Measurements from ENCODE around the gene KRTAP4-12.
"Not testable (repeated sequence)": the region's sequence is repeated elsewhere in the genome, so short reads cannot be mapped to it uniquely, and the experiment has no call there.

The KRTAP4-12 gene

DNA sequence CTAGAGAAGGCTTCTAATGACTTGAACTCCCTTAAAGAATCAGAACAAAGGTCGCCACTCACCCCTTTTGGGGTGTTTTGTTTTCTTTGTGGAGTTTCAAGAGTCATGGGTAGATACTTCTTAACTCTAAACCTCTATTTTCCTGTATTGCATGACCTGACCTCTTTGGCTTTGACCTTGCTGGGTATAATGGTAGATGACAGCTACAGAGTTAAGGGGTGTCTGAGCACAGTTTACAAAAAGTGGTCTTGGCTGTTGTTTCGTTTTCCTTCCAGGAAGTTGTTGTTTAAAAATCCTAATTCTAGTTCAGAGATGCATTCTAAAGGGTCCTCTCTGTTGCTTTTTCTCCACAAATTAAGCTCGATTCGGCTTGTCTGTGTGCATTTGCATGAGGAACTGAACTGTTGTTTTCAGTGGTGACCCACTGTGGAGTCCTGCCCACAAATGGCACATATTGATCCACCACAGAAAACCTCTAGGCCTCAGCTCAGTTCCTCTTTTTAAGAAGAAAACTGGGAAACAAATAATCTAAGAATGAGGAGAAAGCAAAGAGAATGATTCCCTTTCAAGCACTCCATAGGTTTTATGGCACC lies 35.1 kb downstream of the KRTAP4-12 start:
- not testable (repeated sequence) for DNase-seq (ENCODE audit: low read depth)

DNA sequence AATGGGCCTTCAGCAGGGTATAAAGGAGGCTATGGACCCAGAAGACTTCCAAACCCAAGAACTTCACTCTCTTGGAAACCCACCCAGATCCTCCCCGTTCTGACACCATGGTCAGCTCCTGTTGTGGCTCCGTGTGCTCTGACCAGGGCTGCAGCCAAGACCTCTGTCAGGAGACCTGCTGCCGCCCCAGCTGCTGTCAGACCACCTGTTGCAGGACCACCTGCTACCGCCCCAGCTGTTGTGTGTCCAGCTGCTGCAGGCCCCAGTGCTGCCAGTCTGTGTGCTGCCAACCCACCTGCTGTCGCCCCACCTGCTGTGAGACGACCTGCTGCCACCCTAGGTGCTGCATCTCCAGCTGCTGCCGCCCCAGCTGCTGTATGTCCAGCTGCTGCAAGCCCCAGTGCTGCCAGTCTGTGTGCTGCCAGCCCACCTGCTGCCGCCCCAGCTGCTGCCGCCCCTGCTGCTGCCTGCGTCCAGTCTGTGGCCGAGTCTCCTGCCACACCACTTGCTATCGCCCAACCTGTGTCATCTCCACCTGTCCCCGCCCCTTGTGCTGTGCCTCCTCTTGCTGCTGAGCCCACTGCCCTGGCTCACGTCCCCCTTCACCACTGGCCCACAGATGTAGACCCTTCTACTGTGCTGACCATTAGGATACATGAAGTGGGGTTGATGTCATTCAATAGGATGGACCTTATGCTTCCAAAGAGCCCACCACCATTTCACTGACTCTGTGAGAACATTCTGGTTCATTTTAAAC lies 39.7 kb downstream of the KRTAP4-12 start, which contains the start of gene KRTAP4-7:
KRTAP4-7 (plus strand) TSS at position 51 of the 757 bp plus-strand sequence; CDS start at position 108, 57 bp downstream.
- DNase-seq (ENCODE audit: low read depth): not testable (repeated sequence)

DNA sequence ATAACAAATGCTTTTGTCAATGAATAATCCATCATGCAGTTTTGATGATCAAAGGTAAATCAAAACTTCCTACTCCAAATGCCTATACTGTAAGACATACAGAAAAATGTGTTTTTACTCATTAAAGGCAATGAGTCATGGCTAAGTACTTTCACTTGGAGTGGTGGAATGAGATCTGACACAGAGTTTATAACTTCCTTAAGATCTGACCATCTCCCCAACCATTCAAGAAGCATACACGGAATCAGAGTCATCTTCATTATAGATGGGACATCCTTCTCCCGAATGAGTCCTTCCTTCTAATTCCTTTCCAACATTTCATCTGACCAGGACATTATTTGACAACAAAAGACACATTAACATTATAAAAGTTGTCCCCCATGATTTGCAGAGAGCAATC lies 40.6 kb downstream of the KRTAP4-12 start:
- DNase-seq (ENCODE audit: low read depth): not testable (repeated sequence)

DNA sequence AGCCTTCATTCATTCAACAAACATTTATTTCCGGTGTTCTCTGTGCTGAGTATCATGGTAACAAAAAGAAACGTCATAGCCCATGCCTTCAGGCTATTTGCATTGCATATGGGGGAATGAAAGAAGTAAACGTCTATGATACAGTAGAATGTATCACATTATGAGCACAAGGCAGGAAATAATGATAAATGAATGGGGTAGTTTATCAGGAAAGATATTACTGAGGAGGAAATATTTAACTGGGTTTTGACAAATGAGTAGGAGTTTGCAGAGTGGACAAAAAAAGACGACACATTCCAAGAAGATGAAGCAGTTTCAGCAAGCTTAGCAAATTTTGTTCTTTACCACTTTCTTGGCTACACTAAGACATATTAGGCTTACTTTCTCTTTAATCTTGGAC lies 41.4 kb downstream of the KRTAP4-12 start:
- DNase-seq (ENCODE audit: low read depth): no peak

DNA sequence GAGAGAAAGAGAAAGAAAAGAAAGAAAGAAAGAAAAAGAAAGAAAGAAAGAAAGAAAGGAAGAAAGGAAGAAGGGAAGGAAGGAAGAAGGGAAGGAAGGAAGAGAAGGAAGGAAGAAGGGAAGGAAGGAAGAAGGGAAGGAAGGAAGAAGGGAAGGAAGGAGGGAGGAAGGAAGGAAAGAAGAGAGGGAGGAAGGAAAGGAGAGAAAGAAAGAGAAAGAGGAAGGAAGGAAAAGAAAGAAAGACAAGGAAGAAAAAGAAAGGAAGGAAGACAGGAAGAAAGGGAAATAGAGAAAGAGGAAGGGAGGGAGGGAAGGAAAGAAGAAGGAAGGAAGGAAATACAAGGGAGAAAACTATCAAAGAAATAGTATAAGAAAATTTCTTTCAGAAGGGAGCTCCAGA lies 47.2 kb downstream of the KRTAP4-12 start:
- no peak for DNase-seq (ENCODE audit: low read depth)

DNA sequence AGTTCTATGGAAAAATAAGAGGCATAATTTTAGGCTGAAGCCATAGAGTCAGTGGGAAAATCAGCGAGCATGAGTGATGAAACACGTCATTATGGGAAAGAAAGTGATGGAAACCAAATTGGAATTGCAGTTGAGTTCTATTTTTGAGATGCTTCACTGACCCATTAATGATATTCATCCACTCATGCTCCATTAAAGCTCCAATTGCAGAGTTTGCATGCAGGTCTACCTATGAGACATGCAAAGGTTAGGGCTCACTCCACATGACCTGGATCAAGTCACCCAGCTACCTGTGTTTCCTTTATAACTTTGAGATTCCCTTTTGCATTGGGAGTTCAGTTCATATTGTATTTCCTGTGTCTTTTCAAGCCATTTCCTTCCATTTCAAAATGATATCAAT lies 50.3 kb downstream of the KRTAP4-12 start:
- DNase-seq (ENCODE audit: low read depth): no peak

Measured in activated T-cell treated with anti-CD3 and anti-CD28 coated beads for 24 hours (primary cell).